Measurements from ENCODE around the gene TMEM52B.

DNA sequence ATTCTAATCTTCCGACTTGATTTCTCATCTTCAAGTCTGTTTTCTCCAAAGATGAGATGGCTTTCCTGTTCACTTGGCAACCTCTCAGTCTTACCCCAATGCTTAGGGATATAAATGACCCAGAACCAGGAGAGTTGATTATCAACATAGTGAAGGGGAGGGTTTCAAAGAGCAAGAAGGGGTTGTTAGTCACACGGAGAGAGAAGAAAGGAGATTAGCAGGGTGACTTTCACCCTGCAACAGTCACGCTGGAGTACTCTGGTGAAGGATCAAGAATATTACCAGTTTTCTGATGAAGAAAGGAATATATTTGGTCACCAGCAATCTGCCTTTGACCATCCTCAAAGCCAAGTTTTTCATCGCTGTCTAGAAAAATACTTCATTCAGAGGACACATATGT is at the start of gene TMEM52B:
- TF ChIP-seq POLR2A (IDR thresholded peaks at IDR 0.05), result no peak
- no peak for TF ChIP-seq CTCF (IDR thresholded peaks at IDR 0.05)
